Measurements from ENCODE around the gene CDH16.

Gene CDH16

DNA sequence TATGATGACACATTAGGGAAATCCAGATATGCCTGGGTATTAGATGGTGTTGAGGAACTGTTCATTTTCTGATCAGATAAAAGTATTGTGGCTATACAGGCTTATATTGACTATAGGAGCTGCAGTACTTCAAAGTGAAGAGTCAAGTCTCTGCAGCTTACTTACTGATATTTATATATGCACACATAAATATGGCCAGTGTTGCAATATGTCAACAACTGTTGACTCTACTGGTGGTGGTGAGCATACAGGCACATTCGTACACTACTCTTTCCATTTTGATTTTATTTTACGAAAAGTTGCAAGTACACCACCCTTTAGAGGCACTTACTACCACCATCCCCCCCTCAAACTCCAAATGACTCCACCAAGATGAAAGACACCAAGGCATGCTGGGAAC, 13.0 kb upstream of the CDH16 start:
- TF ChIP-seq, protein P1, sequence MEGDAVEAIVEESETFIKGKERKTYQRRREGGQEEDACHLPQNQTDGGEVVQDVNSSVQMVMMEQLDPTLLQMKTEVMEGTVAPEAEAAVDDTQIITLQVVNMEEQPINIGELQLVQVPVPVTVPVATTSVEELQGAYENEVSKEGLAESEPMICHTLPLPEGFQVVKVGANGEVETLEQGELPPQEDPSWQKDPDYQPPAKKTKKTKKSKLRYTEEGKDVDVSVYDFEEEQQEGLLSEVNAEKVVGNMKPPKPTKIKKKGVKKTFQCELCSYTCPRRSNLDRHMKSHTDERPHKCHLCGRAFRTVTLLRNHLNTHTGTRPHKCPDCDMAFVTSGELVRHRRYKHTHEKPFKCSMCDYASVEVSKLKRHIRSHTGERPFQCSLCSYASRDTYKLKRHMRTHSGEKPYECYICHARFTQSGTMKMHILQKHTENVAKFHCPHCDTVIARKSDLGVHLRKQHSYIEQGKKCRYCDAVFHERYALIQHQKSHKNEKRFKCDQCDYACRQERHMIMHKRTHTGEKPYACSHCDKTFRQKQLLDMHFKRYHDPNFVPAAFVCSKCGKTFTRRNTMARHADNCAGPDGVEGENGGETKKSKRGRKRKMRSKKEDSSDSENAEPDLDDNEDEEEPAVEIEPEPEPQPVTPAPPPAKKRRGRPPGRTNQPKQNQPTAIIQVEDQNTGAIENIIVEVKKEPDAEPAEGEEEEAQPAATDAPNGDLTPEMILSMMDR (conservative IDR thresholded peaks at IDR 0.05), result no peak
- no peak overlapping the region for H3K27ac ChIP-seq

DNA sequence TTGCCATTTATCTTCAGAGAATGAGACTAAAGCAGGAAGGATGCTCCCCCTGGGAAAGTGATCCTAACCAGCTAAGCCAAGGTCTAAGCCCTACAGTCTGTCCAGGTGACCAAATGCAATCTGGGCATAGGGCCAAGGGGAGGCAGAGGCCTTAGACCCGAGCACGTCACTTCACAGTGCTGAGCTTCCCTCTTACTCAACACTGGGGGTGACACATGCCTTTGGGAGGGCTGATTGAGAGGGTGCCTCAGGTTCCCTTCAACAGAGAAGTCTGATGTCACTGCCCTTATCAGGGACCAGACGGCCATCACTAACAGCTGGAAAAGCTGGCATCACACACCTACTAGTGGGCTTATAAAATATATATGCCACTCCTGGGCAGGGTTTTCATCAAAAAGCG, 11.5 kb upstream of the CDH16 start:
- no peak overlapping the region for H3K27ac ChIP-seq
- TF ChIP-seq, protein P1 (conservative IDR thresholded peaks at IDR 0.05), result no peak

DNA sequence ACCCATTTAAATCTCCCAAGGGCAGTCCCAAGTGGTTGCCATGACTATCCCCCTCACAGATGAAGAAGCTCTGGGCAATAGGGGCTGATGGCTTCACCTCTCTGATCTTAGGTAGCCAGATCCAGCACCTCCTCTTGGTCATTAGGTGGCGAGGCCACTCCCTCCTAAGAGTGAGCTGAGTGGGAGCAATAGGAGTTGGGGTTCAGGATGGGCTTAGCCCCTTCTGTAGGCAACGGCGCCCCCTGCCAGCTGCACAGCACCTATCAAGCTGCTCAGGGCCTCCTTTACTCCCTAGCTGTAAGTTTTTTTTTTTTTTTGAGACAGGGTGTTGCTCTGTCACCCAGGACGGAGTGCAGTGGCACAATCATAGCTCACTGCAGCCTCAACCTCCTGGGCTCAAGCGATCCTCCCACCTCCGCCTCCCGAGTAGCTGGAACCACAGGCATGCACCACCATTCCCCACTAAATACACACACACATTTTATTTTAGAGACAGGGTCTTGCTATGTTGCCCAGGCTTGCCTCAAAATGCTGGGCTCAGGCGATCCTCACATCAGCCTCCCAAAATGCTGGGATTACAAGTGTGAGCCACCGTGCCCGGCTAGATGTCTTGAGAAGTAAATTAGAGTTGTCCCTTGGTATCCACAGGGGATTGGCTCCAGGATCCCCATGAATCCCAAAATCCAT, 10.2 kb upstream of the CDH16 start:
- TF ChIP-seq, protein P1 (conservative IDR thresholded peaks at IDR 0.05), result no peak
- H3K27ac ChIP-seq, result no peak overlapping the region

DNA sequence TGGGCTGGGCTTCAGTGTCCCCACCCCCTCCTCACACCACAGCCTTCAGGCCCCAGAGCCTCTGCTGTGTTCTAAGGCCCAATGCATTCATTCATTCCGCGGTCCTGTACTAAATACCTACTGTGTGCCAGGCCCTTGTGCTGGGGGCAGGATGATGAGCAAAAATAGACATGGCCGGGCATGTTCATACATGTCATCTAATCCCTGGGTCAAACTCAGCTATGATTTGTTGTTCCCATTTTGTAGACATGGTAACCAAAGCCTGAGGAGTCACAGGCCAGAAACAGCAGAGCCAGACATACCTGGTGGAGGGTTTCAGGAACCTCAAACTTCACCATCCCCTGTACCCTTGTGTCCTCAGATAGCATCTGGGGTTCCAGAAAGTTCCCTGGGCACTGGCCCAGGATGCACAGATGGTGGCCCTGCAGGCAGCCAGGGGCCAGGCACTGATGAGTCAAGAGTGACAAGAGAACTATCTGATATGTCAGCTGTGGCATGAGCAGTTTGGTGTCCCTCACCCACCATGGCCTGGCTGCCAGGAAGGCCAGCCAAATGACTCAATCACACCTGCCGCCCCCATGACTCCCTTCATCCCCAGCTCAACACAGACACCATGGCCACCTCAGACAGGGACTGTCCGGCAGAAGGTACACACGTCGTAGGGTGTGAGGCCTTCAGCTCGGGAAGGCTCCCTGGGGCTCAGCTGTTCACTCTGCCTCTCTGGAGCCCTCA, 9.4 kb upstream of the CDH16 start:
- TF ChIP-seq, protein P1 (conservative IDR thresholded peaks at IDR 0.05), result no peak
- H3K27ac ChIP-seq, result no peak overlapping the region

DNA sequence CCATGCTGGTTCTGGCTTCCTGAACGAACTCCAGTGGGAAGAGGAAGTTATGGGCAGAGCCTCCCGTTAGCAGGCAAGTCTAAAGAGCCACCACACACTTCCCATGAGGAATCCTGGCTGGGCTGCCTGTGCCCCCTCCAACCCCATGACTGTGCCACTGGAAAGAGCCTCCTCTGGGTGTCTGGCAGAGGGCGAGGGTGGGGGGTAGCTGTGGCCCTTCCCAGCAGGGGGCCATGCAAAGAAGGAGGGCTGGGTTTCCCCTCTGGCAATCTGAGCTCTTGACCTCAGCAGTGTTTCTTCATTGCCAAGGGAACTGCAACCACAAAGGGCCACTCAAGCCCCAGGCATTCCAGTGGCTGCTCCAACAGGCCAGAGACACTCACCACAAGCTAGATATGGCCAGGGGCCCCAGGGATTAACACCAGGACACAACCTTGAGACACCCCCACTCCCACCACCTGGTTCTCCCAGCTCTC, 8.3 kb upstream of the CDH16 start:
- H3K27ac ChIP-seq, result no peak overlapping the region
- TF ChIP-seq, protein P1 (conservative IDR thresholded peaks at IDR 0.05), result no peak

DNA sequence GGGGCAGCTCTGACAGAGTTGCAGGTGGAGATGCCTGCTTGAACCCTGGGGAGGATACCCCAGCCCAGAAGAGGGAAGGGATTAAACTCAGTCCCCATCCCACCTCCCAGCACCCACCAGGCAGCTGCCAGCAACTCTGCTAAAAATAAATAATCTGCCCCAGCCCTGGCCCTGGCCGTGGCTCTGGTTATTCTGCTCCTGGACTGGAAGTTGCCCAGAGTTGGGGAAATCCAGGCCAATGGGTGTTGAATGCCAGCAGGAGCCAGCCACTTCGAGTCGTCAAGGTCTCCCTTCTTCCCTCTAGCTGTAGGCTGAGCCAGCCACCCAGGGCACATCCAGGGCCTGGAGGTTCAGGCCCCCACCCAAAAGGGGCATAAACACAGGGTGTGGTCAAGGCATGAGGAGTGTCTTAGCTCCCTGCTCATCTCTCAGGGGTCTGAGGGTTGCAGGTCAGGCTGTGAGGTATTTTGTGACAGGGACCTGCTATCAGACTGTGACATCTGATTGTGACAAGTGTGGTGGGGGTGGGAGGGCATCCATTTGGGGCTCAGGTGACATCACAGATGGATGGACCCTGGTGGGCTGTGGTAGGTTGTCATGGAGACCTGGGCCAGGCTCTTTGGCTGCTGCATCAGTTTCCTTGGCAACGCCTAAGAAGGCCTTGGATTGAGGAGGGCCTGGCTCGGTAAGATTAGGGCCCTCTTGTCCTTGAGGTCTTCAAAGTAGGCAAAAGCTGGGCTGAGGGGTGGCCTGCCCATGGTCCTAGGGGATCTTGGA, 7.7 kb upstream of the CDH16 start:
- no peak overlapping the region for H3K27ac ChIP-seq
- TF ChIP-seq, protein P1 (conservative IDR thresholded peaks at IDR 0.05), result no peak

DNA sequence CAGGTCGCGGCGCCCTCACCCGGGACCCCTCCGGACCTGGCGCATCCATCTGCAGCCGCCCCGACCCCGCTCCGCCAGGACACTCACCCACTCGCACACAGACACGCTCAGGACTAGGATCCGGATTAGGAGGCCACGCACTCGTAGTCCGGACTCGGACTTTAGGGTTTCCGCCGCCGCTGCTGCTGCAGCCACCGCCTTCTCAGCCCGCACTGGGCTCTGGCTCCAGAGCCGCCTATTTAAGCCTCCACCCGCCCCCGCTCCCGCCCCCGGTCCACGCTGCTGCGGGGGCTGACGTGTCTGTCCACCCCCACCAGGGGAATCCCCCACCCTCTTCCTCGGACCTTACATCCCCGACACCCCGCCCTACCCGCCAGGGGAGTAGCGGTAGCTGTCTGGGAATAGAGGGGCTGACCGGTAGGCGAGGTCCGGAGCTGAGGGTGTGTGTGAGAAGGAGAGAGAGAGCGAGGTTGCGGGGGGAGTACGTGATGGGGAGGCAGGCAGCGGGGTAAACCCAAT, 6.7 kb upstream of the CDH16 start, which contains the start of gene RRAD:
TSS of gene RRAD (minus strand) at position 214 of the 519 bp plus-strand sequence. CDS start 356 bp downstream, outside the sequence.
- TF ChIP-seq, protein P1 (conservative IDR thresholded peaks at IDR 0.05), result no peak
- H3K27ac ChIP-seq, result no peak within 1 kb of the TSS

All from VCaP (cell line).